ENCODE data around the gene ROCK2.

The ROCK2 gene

GRCh38 chr2:11152591-11152990 is 191.8 kb downstream of the ROCK2 start:
- TF ChIP-seq CTCF (IDR thresholded peaks at IDR 0.05; ENCODE audit: control insufficient read depth, insufficient read depth, low read depth, low read length, missing control alignments): no peak
- no peak overlapping the region for H3K4me3 ChIP-seq (ENCODE audit: control insufficient read depth, low read depth, low read length)
- DNase-seq (ENCODE audit: low read depth): no peak

- no peak overlapping the region for H3K4me3 ChIP-seq (ENCODE audit: control insufficient read depth, low read depth, low read length)
- TF ChIP-seq CTCF (IDR thresholded peaks at IDR 0.05; ENCODE audit: control insufficient read depth, insufficient read depth, low read depth, low read length, missing control alignments): no peak
- no peak for DNase-seq (ENCODE audit: low read depth)
Observed at GRCh38 chr2:11147263-11147662, 197.2 kb downstream of the ROCK2 start.

GRCh38 chr2:11146076-11146475 is 198.4 kb downstream of the ROCK2 start:
- H3K4me3 ChIP-seq (ENCODE audit: control insufficient read depth, low read depth, low read length): no peak overlapping the region
- DNase-seq (ENCODE audit: low read depth): no peak
- TF ChIP-seq CTCF (IDR thresholded peaks at IDR 0.05; ENCODE audit: control insufficient read depth, insufficient read depth, low read depth, low read length, missing control alignments): no peak

- DNase-seq (ENCODE audit: low read depth): no peak
- no peak overlapping the region for H3K4me3 ChIP-seq (ENCODE audit: control insufficient read depth, low read depth, low read length)
- no peak for TF ChIP-seq CTCF (IDR thresholded peaks at IDR 0.05; ENCODE audit: control insufficient read depth, insufficient read depth, low read depth, low read length, missing control alignments)
Observed at GRCh38 chr2:11145350-11145749, 199.1 kb downstream of the ROCK2 start.

- DNase-seq (ENCODE audit: low read depth): no peak
- H3K4me3 ChIP-seq (ENCODE audit: control insufficient read depth, low read depth, low read length): no peak overlapping the region
- no peak for TF ChIP-seq CTCF (IDR thresholded peaks at IDR 0.05; ENCODE audit: control insufficient read depth, insufficient read depth, low read depth, low read length, missing control alignments)
Observed at GRCh38 chr2:11144738-11145079, 199.7 kb downstream of the ROCK2 start.

- TF ChIP-seq CTCF (IDR thresholded peaks at IDR 0.05; ENCODE audit: control insufficient read depth, insufficient read depth, low read depth, low read length, missing control alignments): no peak
- no peak for DNase-seq (ENCODE audit: low read depth)
- no peak overlapping the region for H3K4me3 ChIP-seq (ENCODE audit: control insufficient read depth, low read depth, low read length)
Observed at GRCh38 chr2:11144077-11144737, 200.2 kb downstream of the ROCK2 start.

GRCh38 chr2:11142987-11143386 is 201.4 kb downstream of the ROCK2 start:
- no peak for TF ChIP-seq CTCF (IDR thresholded peaks at IDR 0.05; ENCODE audit: control insufficient read depth, insufficient read depth, low read depth, low read length, missing control alignments)
- H3K4me3 ChIP-seq (ENCODE audit: control insufficient read depth, low read depth, low read length): no peak overlapping the region
- no peak for DNase-seq (ENCODE audit: low read depth)
